ENCODE measurements around the gene AANAT.
A peak's percentile ranks its signal among the peaks of the same experiment; 100 is the strongest.

Gene AANAT

DNA sequence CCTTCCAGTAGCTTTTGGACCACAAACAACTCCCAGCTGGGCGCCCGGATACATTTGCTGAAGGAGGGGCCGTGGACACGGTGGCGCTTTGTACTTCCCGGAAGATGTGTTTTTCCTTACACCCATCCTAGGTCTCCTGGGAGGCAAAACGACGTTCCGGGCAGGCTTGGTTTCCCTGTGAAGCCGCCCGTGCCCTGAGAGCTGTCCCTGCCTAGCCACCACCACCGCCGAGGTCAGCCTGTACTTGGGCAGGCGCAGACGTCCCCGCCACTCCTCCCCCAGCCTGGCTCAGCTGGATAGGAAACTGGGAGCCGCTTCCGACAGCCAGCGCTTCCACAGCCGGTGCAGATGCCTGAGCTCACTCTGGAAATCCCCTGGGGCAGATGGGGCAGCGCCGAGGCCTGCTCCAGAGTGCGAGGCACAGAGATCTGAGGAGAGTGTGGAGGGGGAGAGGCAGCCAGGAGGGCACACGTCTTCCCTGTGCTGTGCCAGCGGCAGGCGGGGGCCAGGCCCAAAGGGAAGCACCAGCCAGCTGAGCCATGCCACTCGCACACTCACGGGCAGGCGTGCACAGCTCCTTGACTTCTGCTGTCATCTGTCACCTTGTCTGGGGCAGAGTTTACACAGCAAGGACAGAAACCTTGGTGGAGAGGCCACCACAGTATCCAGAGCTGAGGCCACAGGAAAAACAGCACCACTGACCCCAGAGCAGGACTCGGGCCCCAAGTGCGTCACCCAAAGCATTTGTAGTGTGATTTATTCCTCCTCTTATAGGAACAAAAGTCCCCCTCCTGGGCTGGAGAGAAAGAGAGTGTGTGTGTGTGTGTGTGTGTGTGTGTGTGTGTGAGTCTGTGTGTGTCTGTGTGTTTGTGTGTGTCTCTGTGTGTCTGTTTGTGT is 30.8 kb downstream of the AANAT start:
- Histone ChIP-seq H3K9me3 (ENCODE audit: control insufficient read depth in 1 of 2, low read length in 2 of 2) (no peaks in the 10 kb centered on the region), H3K9ac (ENCODE audit: low read depth in 1 of 2, low read length in 2 of 2) (peak overlapping the region; percentile 48 to 50), H3K4me1 (ENCODE audit: control insufficient read depth in 1 of 2, insufficient read depth in 2 of 2, low read length in 2 of 2) (peaks cover 64 to 71% of the 10 kb centered on the region in 2 donors), H3K36me3 (ENCODE audit: control insufficient read depth in 1 of 2, insufficient read depth in 2 of 2, low read length in 2 of 2) (no peaks in the 10 kb centered on the region), H3K27ac (ENCODE audit: low read depth, low read length) (peak overlapping the region; percentile 76), H3K4me3 (ENCODE audit: low read depth in 1 of 2, low read length in 2 of 2) (peak overlapping the region; percentile 38 to 52), H3K27me3 (ENCODE audit: control insufficient read depth in 1 of 2, insufficient read depth in 2 of 2, low read length in 2 of 2) (no peaks in the 10 kb centered on the region)

DNA sequence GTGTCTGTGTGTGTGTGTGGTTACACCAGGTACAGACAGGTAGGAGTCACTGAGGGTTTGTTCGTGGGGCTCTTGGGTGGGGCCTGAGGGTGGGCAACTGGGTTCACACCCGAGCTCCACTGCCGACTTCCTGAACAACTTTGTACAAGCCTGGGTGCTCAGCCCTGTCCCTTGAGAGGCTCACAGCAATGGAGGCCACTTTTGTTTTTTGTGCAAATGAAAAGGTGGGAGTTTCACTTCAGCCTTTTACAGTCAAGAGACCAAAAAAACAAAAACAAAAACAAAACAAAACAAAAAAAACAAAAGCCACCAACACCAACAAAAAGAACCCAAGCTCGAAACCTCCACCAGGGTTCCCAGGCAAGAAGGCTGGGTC is 31.5 kb downstream of the AANAT start:
- H3K4me3 ChIP-seq (ENCODE audit: low read depth in 1 of 2, low read length in 2 of 2): peak overlapping the region; percentile 38 to 82

GRCh38 chr17:76499267-76499667 is 31.9 kb downstream of the AANAT start:
- Histone ChIP-seq H3K9me3 (ENCODE audit: control insufficient read depth in 1 of 2, low read length in 2 of 2) (no peaks in the 10 kb centered on the region), H3K36me3 (ENCODE audit: control insufficient read depth in 1 of 2, insufficient read depth in 2 of 2, low read length in 2 of 2) (no peaks in the 10 kb centered on the region), H3K27me3 (ENCODE audit: control insufficient read depth in 1 of 2, insufficient read depth in 2 of 2, low read length in 2 of 2) (no peaks in the 10 kb centered on the region), H3K27ac (ENCODE audit: low read depth, low read length) (no peak overlapping the region), H3K4me1 (ENCODE audit: control insufficient read depth in 1 of 2, insufficient read depth in 2 of 2, low read length in 2 of 2) (peaks cover 54 to 61% of the 10 kb centered on the region in 2 donors), H3K9ac (ENCODE audit: low read depth in 1 of 2, low read length in 2 of 2) (peak overlapping the region in 1 of 2 donors; percentile 50), H3K4me3 (ENCODE audit: low read depth in 1 of 2, low read length in 2 of 2) (peak overlapping the region; percentile 38 to 82)

More for the DNA sequence above, 31.5 kb downstream of the AANAT start:
- no peaks in the 10 kb centered on the region for H3K36me3 ChIP-seq (ENCODE audit: control insufficient read depth in 1 of 2, insufficient read depth in 2 of 2, low read length in 2 of 2)
- H3K4me1 ChIP-seq (ENCODE audit: control insufficient read depth in 1 of 2, insufficient read depth in 2 of 2, low read length in 2 of 2): peaks cover 58 to 65% of the 10 kb centered on the region in 2 donors
- H3K27me3 ChIP-seq (ENCODE audit: control insufficient read depth in 1 of 2, insufficient read depth in 2 of 2, low read length in 2 of 2): no peaks in the 10 kb centered on the region
- H3K9ac ChIP-seq (ENCODE audit: low read depth in 1 of 2, low read length in 2 of 2): peak overlapping the region; percentile 48 to 50
- no peaks in the 10 kb centered on the region for H3K9me3 ChIP-seq (ENCODE audit: control insufficient read depth in 1 of 2, low read length in 2 of 2)
- H3K27ac ChIP-seq (ENCODE audit: low read depth, low read length): no peak overlapping the region

DNA sequence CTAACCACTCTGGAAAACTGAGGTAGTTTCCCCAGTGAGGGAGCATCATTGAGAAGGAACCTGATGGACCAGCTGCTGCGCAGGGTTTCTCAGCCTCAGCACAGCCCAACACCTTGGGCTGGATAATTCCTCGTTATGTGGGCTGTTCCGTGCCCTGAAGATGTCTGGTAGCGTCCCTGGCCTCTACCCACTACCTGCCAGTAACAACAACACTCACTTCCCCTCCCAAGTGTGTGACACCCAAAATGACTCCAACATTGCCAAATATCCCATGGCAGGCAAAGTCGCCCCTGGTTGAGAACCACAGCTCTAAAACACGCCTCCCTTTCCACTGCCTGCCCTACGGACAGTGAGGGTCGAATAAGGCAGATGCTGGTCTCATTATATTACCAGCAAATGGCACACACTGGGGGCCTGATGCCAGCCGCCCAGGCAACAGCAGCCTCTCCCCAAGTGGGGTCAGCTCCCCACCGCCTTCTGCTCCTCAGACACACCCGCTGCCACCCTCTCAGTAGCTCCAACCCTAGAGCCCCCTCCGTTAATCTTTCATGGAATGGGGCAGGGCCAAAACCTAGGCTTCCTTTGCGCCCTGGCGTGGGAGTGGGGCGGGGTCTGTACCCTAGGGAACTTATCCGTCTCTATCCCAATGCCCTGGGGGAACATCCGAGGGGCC is 32.8 kb downstream of the AANAT start:
- Histone ChIP-seq H3K36me3 (ENCODE audit: control insufficient read depth in 1 of 2, insufficient read depth in 2 of 2, low read length in 2 of 2) (no peaks in the 10 kb centered on the region), H3K4me3 (ENCODE audit: low read depth in 1 of 2, low read length in 2 of 2) (peak overlapping the region; percentile 75 to 82), H3K9me3 (ENCODE audit: control insufficient read depth in 1 of 2, low read length in 2 of 2) (no peaks in the 10 kb centered on the region), H3K9ac (ENCODE audit: low read depth in 1 of 2, low read length in 2 of 2) (peak overlapping the region; percentile 68 to 86), H3K4me1 (ENCODE audit: control insufficient read depth in 1 of 2, insufficient read depth in 2 of 2, low read length in 2 of 2) (peaks cover 48 to 55% of the 10 kb centered on the region in 2 donors), H3K27me3 (ENCODE audit: control insufficient read depth in 1 of 2, insufficient read depth in 2 of 2, low read length in 2 of 2) (no peaks in the 10 kb centered on the region), H3K27ac (ENCODE audit: low read depth, low read length) (peak overlapping the region; percentile 17)

- peak overlapping the region; percentile 47 for H3K27ac ChIP-seq (ENCODE audit: low read depth, low read length)
- no peaks in the 10 kb centered on the region for H3K36me3 ChIP-seq (ENCODE audit: control insufficient read depth in 1 of 2, insufficient read depth in 2 of 2, low read length in 2 of 2)
- H3K4me3 ChIP-seq (ENCODE audit: low read depth in 1 of 2, low read length in 2 of 2): peak overlapping the region; percentile 75 to 82
- H3K9me3 ChIP-seq (ENCODE audit: control insufficient read depth in 1 of 2, low read length in 2 of 2): no peaks in the 10 kb centered on the region
- peak overlapping the region; percentile 68 to 86 for H3K9ac ChIP-seq (ENCODE audit: low read depth in 1 of 2, low read length in 2 of 2)
- H3K4me1 ChIP-seq (ENCODE audit: control insufficient read depth in 1 of 2, insufficient read depth in 2 of 2, low read length in 2 of 2): peaks cover 48 to 52% of the 10 kb centered on the region in 2 donors
- no peaks in the 10 kb centered on the region for H3K27me3 ChIP-seq (ENCODE audit: control insufficient read depth in 1 of 2, insufficient read depth in 2 of 2, low read length in 2 of 2)
Measured at GRCh38 chr17:76500747-76501017, 33.3 kb downstream of the AANAT start.

DNA sequence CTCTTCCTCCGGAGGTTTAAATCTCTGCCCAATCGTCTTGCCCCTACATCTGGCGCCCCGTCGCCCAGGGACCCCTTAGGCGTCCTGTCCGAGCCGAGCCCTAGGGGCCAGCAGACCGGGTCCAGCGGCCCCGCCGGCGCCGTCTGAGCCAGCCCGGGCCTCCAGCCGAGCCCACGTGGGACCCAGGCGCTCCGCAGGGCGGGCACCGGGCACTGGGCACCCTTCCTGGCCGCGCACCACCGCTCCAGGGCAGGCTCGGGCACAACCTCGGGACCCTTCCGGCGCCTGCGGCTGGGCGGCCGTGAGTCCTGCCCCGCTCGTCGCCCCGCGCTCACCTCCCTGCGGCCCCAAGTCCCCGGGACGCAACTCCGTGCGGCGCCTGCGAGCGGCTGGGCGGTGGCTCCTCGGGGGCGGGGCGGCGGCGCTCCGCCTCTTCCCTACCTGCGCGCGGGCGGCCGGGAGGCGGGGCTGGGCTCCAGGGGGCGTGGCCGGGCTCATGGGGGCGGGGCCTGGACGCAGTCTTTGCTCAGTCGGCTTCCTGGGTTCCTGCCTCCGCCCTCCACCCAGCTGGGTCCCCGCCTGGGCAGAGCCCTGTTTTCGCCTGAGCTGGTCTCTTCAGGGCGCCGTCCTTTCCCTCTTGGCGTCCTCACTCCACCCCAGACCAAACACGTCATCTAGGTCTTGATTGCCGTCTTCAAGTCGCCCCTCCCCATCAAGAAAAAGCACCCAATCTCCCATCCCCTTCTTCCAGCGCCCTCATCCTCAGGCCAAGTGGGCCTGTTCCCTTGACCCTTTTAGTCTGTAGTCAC is 33.8 kb downstream of the AANAT start, which contains the start of gene RHBDF2:
Gene RHBDF2, minus strand, starts transcription at position 406 of the 809 bp plus-strand sequence. CDS start 19,899 bp downstream, outside the sequence.
- Histone ChIP-seq H3K4me3 (ENCODE audit: low read depth in 1 of 2, low read length in 2 of 2) (peak within 1 kb of the TSS; percentile 75 to 82), H3K9ac (ENCODE audit: low read depth in 1 of 2, low read length in 2 of 2) (peak within 1 kb of the TSS; percentile 68 to 86), H3K9me3 (ENCODE audit: control insufficient read depth in 1 of 2, low read length in 2 of 2) (no peaks in the 10 kb centered on the region), H3K4me1 (ENCODE audit: control insufficient read depth in 1 of 2, insufficient read depth in 2 of 2, low read length in 2 of 2) (peaks cover 48% of the 10 kb centered on the region in 2 donors), H3K36me3 (ENCODE audit: control insufficient read depth in 1 of 2, insufficient read depth in 2 of 2, low read length in 2 of 2) (no peaks in the 10 kb centered on the region), H3K27me3 (ENCODE audit: control insufficient read depth in 1 of 2, insufficient read depth in 2 of 2, low read length in 2 of 2) (no peaks in the 10 kb centered on the region), H3K27ac (ENCODE audit: low read depth, low read length) (peak within 1 kb of the TSS; percentile 47)

DNA sequence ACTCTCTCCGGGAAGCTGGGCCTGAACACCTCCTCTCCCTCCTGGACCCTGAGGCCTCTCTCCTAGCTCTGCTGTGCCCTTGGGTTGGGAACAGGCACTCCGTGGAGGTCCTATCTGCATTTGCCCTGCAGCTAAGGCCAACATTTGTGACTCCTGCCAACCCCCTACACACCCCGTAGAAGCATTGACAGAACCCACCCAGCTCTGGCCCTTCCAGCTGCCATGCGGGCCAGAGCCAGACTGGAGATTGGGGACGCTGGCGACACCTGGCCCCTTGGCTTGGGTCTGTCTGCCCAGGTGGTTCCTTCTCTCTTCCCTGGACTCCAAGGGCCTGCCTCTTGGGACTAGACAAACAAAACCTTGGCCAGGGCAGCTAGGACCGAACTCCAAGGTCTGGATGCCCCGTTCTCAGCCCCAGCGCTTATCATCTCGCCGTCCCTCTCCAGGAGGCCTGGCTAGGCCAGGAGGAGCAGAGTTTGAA is 34.5 kb downstream of the AANAT start:
- H3K4me1 ChIP-seq (ENCODE audit: control insufficient read depth in 1 of 2, insufficient read depth in 2 of 2, low read length in 2 of 2): peaks cover 51 to 52% of the 10 kb centered on the region in 2 donors
- H3K9ac ChIP-seq (ENCODE audit: low read depth in 1 of 2, low read length in 2 of 2): peak overlapping the region; percentile 59 to 68
- H3K36me3 ChIP-seq (ENCODE audit: control insufficient read depth in 1 of 2, insufficient read depth in 2 of 2, low read length in 2 of 2): no peaks in the 10 kb centered on the region
- H3K9me3 ChIP-seq (ENCODE audit: control insufficient read depth in 1 of 2, low read length in 2 of 2): no peaks in the 10 kb centered on the region
- H3K27ac ChIP-seq (ENCODE audit: low read depth, low read length): peak overlapping the region; percentile 47
- peak overlapping the region; percentile 60 to 75 for H3K4me3 ChIP-seq (ENCODE audit: low read depth in 1 of 2, low read length in 2 of 2)
- H3K27me3 ChIP-seq (ENCODE audit: control insufficient read depth in 1 of 2, insufficient read depth in 2 of 2, low read length in 2 of 2): peaks cover 0 to 3% of the 10 kb centered on the region in 2 donors

DNA sequence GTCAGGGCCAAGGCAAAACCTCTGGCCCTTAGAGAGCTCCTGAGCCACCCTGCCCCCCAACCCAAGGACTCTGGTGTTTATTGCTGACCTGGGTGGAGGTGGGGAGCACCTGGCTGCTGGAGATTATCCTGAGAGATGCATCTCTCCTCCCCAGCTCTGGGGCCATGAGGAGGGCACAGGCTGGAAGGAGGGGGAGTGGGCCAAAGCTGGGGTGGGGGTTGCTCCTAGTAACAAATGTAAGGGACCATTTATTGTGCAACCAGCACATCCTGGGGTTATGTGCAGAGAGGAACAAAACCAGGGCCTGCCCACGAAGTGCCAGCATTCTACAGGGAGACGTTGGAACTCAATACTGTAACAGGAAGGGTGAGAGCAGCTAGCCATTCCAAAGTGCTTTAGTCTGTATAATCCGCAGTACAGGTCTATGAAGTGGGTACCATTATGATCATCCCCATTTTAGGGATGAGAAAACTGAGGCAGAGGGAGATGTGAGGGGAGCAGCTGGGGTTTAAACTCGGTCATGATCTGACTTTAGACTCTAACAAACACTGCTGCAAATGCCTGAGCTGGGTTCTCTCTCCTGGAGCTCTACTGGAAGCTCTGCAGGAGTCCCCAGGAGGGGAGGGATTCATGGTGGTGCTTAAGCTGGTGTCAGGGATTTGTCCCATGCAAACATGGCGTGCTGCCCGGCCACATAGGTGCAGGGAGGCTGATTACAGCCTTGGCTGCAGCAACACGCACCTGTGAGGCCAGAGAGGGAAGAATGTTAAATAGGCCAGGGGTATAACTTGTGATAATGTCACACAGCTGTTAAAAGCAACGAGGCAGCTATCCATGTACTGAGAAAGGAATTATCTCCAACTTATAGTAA is 35.2 kb downstream of the AANAT start:
- Histone ChIP-seq H3K27me3 (ENCODE audit: control insufficient read depth in 1 of 2, insufficient read depth in 2 of 2, low read length in 2 of 2) (peaks cover 0 to 3% of the 10 kb centered on the region in 2 donors), H3K27ac (ENCODE audit: low read depth, low read length) (no peak overlapping the region), H3K36me3 (ENCODE audit: control insufficient read depth in 1 of 2, insufficient read depth in 2 of 2, low read length in 2 of 2) (no peaks in the 10 kb centered on the region), H3K9ac (ENCODE audit: low read depth in 1 of 2, low read length in 2 of 2) (no peak overlapping the region), H3K4me1 (ENCODE audit: control insufficient read depth in 1 of 2, insufficient read depth in 2 of 2, low read length in 2 of 2) (peaks cover 44 to 46% of the 10 kb centered on the region in 2 donors), H3K4me3 (ENCODE audit: low read depth in 1 of 2, low read length in 2 of 2) (no peak overlapping the region), H3K9me3 (ENCODE audit: control insufficient read depth in 1 of 2, low read length in 2 of 2) (no peaks in the 10 kb centered on the region)

- H3K4me3 ChIP-seq (ENCODE audit: low read depth in 1 of 2, low read length in 2 of 2): no peak overlapping the region
- H3K27ac ChIP-seq (ENCODE audit: low read depth, low read length): no peak overlapping the region
- H3K27me3 ChIP-seq (ENCODE audit: control insufficient read depth in 1 of 2, insufficient read depth in 2 of 2, low read length in 2 of 2): peaks cover 0 to 7% of the 10 kb centered on the region in 2 donors
- H3K36me3 ChIP-seq (ENCODE audit: control insufficient read depth in 1 of 2, insufficient read depth in 2 of 2, low read length in 2 of 2): no peaks in the 10 kb centered on the region
- peaks cover 28 to 32% of the 10 kb centered on the region in 2 donors for H3K4me1 ChIP-seq (ENCODE audit: control insufficient read depth in 1 of 2, insufficient read depth in 2 of 2, low read length in 2 of 2)
- no peak overlapping the region for H3K9ac ChIP-seq (ENCODE audit: low read depth in 1 of 2, low read length in 2 of 2)
- no peaks in the 10 kb centered on the region for H3K9me3 ChIP-seq (ENCODE audit: control insufficient read depth in 1 of 2, low read length in 2 of 2)
Measured at GRCh38 chr17:76504117-76504516, 36.7 kb downstream of the AANAT start.

Data from duodenal mucosa (tissue), 2 donors.